Measurements from ENCODE around the gene ZNF552.

Gene ZNF552

DNA sequence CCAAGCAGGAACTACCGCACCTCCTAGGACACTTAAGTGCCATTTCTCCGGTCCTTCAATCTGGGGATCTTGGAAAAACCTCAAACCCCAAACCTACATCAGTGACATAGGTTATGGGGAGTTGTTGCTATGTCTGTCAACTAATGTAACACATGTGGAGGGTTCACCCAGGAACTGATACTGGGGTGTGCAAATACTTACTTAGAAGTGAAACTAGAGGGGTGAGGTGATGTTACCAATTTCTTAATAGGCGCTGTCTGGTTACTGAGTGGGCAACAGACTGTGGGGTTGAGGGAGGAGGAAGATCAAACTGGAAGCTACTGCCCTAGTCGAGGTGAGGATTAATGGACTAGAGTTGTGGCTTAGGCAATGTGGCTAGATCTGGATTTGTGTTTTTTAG, 43.3 kb downstream of the ZNF552 start:
- DNase-seq = no peak

DNA sequence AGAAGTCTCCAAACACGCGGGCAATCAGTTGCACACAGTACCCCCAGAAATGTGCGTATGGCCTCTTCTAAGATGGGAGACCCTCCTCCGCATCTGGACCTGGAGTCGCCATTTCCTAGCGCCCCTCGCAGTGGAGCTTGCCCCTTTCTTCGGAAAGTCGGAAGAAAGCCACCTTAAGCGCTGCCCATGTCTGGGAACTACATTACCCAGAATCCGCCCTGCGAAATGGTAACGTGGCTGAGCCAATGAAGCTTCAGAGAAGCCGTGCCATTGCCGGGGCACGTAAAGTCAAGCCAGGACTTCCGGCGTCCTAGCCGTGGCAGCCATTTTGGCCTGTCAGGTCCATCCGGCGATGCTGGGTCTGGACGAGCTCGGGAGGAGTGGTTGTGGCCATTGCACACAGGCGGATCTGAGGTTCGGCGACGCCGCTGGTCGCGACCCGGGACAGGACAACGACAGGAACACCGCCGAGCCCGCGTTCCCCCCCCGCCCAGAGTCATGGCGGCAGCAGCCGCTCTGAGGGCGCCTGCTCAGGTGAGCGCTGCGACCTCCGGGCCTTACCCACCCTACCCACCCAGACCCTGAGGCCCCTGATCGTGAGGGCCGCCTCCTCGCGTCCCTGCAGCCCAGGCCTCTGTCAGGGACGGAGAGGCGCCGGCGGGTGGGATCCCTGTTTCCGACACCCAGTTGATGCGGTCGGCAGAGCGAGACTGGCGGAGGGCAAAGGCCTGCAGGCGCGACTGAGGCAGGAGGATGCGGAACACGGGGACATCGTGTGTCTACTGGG, 45.2 kb downstream of the ZNF552 start, which contains the start of gene ZNF586:
Gene ZNF586, plus strand, starts transcription at position 332 of the 787 bp plus-strand sequence. Its CDS starts 167 bp downstream, at position 499.
- peak; percentile 88 for DNase-seq

DNA sequence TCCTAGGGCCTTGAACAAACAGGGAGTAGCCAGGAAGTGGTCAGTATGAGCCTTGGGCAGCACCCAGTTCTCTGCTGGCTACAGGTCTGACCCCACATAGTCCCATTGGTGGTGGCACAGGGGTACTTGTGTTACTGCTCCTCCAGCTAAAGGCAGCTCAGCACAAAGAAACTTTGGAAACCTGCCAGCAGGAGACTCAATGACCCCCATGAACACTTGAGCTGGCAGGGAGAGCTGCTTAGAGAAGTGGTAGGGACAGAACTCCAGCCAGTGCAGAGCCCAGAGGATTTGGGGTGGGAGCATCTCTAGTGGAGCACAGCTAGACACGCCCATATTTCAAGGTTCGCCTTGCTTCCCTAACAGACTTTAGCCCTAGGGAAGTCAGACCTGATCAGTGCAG, 55.6 kb downstream of the ZNF552 start:
- DNase-seq = no peak

DNA sequence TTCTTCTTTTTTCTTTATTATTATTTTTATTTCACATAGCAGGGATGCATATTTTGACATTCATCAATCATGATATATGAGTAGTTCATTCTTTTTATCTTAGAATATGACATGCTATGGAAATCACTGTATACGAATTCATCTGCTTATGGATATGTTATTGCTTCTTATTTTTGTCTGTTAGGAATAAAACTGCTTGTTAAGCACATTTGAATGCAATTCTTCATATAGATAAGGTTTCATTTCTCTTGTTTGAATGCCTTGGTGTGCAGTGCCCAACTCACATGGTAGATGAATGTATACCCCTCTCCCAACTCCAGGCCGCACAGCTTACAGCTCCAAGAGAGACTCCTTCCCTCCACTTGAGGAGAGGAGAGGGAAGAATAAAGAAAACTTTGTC, 56.8 kb downstream of the ZNF552 start:
- DNase-seq = no peak
